ENCODE results near the gene SFXN5. TPM values are rescaled to one million over a fixed set of nuclear protein-coding genes. Genes with fewer than 3 reads are reported as not detected.

SFXN5 gene
- polyA plus RNA-seq, 3 donors = 5.9 to 28.6 (median 9.5) TPM

DNA sequence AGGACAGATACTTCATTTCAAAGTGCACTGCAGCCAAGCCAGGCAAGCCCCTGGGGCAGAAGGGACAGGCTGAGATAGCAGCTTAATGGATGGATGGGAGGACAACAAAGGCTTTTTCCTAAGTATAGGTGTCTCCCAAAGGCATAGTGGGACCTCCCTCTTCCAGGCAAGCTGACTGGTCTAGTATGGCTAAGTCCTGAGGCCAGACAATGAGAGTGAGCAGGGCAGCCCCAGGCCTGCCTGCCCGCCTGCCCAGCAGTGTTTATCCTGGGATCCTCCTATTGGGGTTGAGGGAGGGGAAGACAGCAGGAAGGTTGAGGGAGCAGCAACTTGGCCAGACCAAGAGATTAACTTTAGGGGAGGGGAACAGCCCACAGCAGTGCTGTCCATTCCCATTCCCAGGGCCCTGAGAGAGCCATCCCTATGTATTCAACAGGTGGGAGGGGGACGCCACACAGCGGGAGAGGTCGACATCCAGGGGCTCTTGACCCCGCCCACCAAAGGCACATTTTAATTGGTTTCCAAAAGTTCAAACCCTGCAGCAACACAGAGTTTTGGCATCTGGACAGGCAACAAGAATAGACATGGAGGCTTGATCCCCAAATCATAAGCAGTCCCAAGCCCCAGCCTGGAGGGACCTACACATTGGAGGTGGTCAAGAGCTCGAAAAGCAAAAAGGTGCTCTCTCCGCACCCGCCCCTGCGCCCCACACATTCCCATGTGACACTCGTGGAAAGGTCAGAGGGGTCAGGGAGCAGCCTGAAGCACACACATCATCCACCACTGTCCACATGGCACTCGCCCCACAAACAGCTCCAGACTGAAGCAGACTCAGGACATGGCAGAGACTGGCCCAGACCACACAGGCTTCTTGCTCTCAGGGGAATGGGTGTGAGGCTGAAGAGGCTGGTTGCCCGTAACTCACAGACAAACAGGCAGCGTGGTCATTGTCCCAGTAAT is 2.9 kb upstream of the SFXN5 start:
- Mint-ChIP-seq H3K4me3 (no peak overlapping the region), H3K27ac (no peak overlapping the region)

More for the DNA sequence above, 2.9 kb upstream of the SFXN5 start:
- H4K20me1 ChIP-seq (ENCODE audit: insufficient read depth, low read length) = peaks cover 6% of the 10 kb centered on the region
- peaks cover 15 to 17% of the 10 kb centered on the region in 2 donors for H3K4me1 ChIP-seq (ENCODE audit: control insufficient read depth in 1 of 2, insufficient read depth in 2 of 2, low read length in 2 of 2)
- H3K4me2 ChIP-seq (replicated peaks; ENCODE audit: extremely low read depth, low read length, poor library complexity, severe bottlenecking) = no peak overlapping the region
- Mint-ChIP-seq H3K9me3 (peaks cover 0 to 2% (median 0%) of the 10 kb centered on the region in 7 donors), H3K4me1 (peaks cover 17% of the 10 kb centered on the region), H3K36me3 (no peaks in the 10 kb centered on the region), H3K27me3 (ENCODE audit: low read depth in 3 of 3) (peaks cover 3 to 16% (median 14%) of the 10 kb centered on the region in 3 donors)
- H3K9ac ChIP-seq (ENCODE audit: insufficient read depth, low read length, poor library complexity, severe bottlenecking) = no peak overlapping the region
- no peak overlapping the region for H3K4me3 ChIP-seq (replicated peaks in 1 of 3; ENCODE audit: low read depth in 2 of 3, low read length in 3 of 3)
- H3K36me3 ChIP-seq (replicated peaks in 1 of 2; ENCODE audit: control insufficient read depth in 1 of 2, insufficient read depth in 2 of 2, low read length in 2 of 2) = no peaks in the 10 kb centered on the region
- DNase-seq = no peak
- H3K9me3 ChIP-seq (replicated peaks in 1 of 2; ENCODE audit: control insufficient read depth in 1 of 2, insufficient read depth in 1 of 2, low read length in 2 of 2) = no peaks in the 10 kb centered on the region
- no peak for TF ChIP-seq CTCF (IDR thresholded peaks at IDR 0.05)
- no peaks in the 10 kb centered on the region for H3K27me3 ChIP-seq (ENCODE audit: control insufficient read depth in 2 of 2, insufficient read depth in 2 of 2, low read length in 2 of 2)
- 88% methylated on average over 7 of the region's 13 CpGs for WGBS (ENCODE audit: insufficient coverage)
- intact Hi-C loops (cut with micrococcal nuclease) = loop anchor here in 1 of 2 donors (5.0 kb wide), 1 partner anchor 158 kb away; the partner anchor contains the start of genes CCT7 and PRADC1
- H2AFZ ChIP-seq (ENCODE audit: insufficient read depth, low read depth, low read length, poor library complexity, severe bottlenecking) = no peak overlapping the region
- H3K27ac ChIP-seq (ENCODE audit: low read depth in 1 of 2, low read length in 2 of 2) = no peak overlapping the region
- peaks cover 17% of the 10 kb centered on the region for H3K79me2 ChIP-seq (ENCODE audit: insufficient read depth, low read length)
